ENCODE measurements around the gene PIP5K1C. TPM values are rescaled to one million over a fixed set of nuclear protein-coding genes. Genes with fewer than 3 reads are reported as not detected.

Gene PIP5K1C
- total RNA-seq, 2 donors from 2014 or later, result 21.7 to 23.7 TPM

- H3K4me1 Mint-ChIP-seq, result peaks cover 3% of the 10 kb centered on the region
- no peak for ATAC-seq
- H3K36me3 Mint-ChIP-seq (ENCODE audit: low read depth), result no peaks in the 10 kb centered on the region
- DNase-seq, result no peak
- no peaks in the 10 kb centered on the region for H3K9me3 ChIP-seq (ENCODE audit: control insufficient read depth, low read length, poor library complexity, severe bottlenecking)
- H3K27me3 Mint-ChIP-seq, result no peaks in the 10 kb centered on the region
- no peak overlapping the region for H3K4me3 Mint-ChIP-seq
- no peak overlapping the region for H3K27ac Mint-ChIP-seq
Observed at GRCh38 chr19:3642296-3642695, 58.0 kb downstream of the PIP5K1C start.

- H3K27me3 Mint-ChIP-seq, result no peaks in the 10 kb centered on the region
- H3K4me3 Mint-ChIP-seq, result no peak overlapping the region
- no peaks in the 10 kb centered on the region for H3K9me3 ChIP-seq (ENCODE audit: control insufficient read depth, low read length, poor library complexity, severe bottlenecking)
- peaks cover 3% of the 10 kb centered on the region for H3K4me1 Mint-ChIP-seq
- DNase-seq (no peak), ATAC-seq (no peak)
- H3K27ac Mint-ChIP-seq, result no peak overlapping the region
- no peaks in the 10 kb centered on the region for H3K36me3 Mint-ChIP-seq (ENCODE audit: low read depth)
Observed at GRCh38 chr19:3641515-3642269, 58.6 kb downstream of the PIP5K1C start.

- no peaks in the 10 kb centered on the region for H3K9me3 ChIP-seq (ENCODE audit: control insufficient read depth, low read length, poor library complexity, severe bottlenecking)
- Mint-ChIP-seq H3K27ac (no peak overlapping the region), H3K4me1 (peaks cover 6% of the 10 kb centered on the region), H3K36me3 (ENCODE audit: low read depth) (no peaks in the 10 kb centered on the region), H3K4me3 (no peak overlapping the region), H3K27me3 (no peaks in the 10 kb centered on the region)
- DNase-seq (no peak), ATAC-seq (no peak)
Observed at GRCh38 chr19:3639479-3639878, 60.8 kb downstream of the PIP5K1C start.

GRCh38 chr19:3638208-3639193, 61.8 kb downstream of the PIP5K1C start:
- no peak overlapping the region for H3K4me3 Mint-ChIP-seq
- H3K4me1 Mint-ChIP-seq, result peaks cover 6% of the 10 kb centered on the region
- ATAC-seq (no peak), DNase-seq (no peak)
- H3K9me3 ChIP-seq (ENCODE audit: control insufficient read depth, low read length, poor library complexity, severe bottlenecking), result no peaks in the 10 kb centered on the region
- H3K27ac Mint-ChIP-seq, result no peak overlapping the region
- H3K36me3 Mint-ChIP-seq (ENCODE audit: low read depth), result no peaks in the 10 kb centered on the region
- H3K27me3 Mint-ChIP-seq, result no peaks in the 10 kb centered on the region

- no peak for ATAC-seq
- no peak overlapping the region for H3K27ac Mint-ChIP-seq
- no peaks in the 10 kb centered on the region for H3K27me3 Mint-ChIP-seq
- peaks cover 9% of the 10 kb centered on the region for H3K4me1 Mint-ChIP-seq
- H3K9me3 ChIP-seq (ENCODE audit: control insufficient read depth, low read length, poor library complexity, severe bottlenecking), result no peaks in the 10 kb centered on the region
- no peak overlapping the region for H3K4me3 Mint-ChIP-seq
- DNase-seq, result no peak
- no peaks in the 10 kb centered on the region for H3K36me3 Mint-ChIP-seq (ENCODE audit: low read depth)
Observed at GRCh38 chr19:3637621-3638020, 62.6 kb downstream of the PIP5K1C start.

GRCh38 chr19:3636962-3637361, 63.3 kb downstream of the PIP5K1C start:
- peaks cover 9% of the 10 kb centered on the region for H3K4me1 Mint-ChIP-seq
- H3K4me3 Mint-ChIP-seq, result no peak overlapping the region
- no peak for ATAC-seq
- no peak overlapping the region for H3K27ac Mint-ChIP-seq
- H3K9me3 ChIP-seq (ENCODE audit: control insufficient read depth, low read length, poor library complexity, severe bottlenecking), result no peaks in the 10 kb centered on the region
- DNase-seq, result no peak
- no peaks in the 10 kb centered on the region for H3K27me3 Mint-ChIP-seq
- H3K36me3 Mint-ChIP-seq (ENCODE audit: low read depth), result no peaks in the 10 kb centered on the region

GRCh38 chr19:3636506-3636905, 63.8 kb downstream of the PIP5K1C start:
- no peak for DNase-seq

GRCh38 chr19:3634496-3635045, 65.7 kb downstream of the PIP5K1C start:
- H3K4me1 Mint-ChIP-seq, result peaks cover 9% of the 10 kb centered on the region
- H3K9me3 ChIP-seq (ENCODE audit: control insufficient read depth, low read length, poor library complexity, severe bottlenecking), result no peaks in the 10 kb centered on the region
- no peak overlapping the region for H3K27ac Mint-ChIP-seq
- no peaks in the 10 kb centered on the region for H3K27me3 Mint-ChIP-seq
- ATAC-seq (no peak), DNase-seq (no peak)
- no peak overlapping the region for H3K4me3 Mint-ChIP-seq
- H3K36me3 Mint-ChIP-seq (ENCODE audit: low read depth), result no peaks in the 10 kb centered on the region

More at GRCh38 chr19:3636506-3636905, 63.8 kb downstream of the PIP5K1C start:
- Mint-ChIP-seq H3K27me3 (no peaks in the 10 kb centered on the region), H3K4me1 (peaks cover 9% of the 10 kb centered on the region), H3K27ac (no peak overlapping the region), H3K36me3 (ENCODE audit: low read depth) (no peaks in the 10 kb centered on the region), H3K4me3 (no peak overlapping the region)
- no peaks in the 10 kb centered on the region for H3K9me3 ChIP-seq (ENCODE audit: control insufficient read depth, low read length, poor library complexity, severe bottlenecking)
- ATAC-seq, result no peak

- no peak overlapping the region for H3K4me3 Mint-ChIP-seq
- no peak for DNase-seq
- H3K27ac Mint-ChIP-seq, result no peak overlapping the region
- ATAC-seq, result no peak
- H3K36me3 Mint-ChIP-seq (ENCODE audit: low read depth), result no peaks in the 10 kb centered on the region
- no peaks in the 10 kb centered on the region for H3K9me3 ChIP-seq (ENCODE audit: control insufficient read depth, low read length, poor library complexity, severe bottlenecking)
- H3K27me3 Mint-ChIP-seq, result no peaks in the 10 kb centered on the region
- H3K4me1 Mint-ChIP-seq, result peaks cover 8% of the 10 kb centered on the region
Observed at GRCh38 chr19:3633559-3633988, 66.7 kb downstream of the PIP5K1C start.

- Mint-ChIP-seq H3K4me3 (no peak overlapping the region), H3K4me1 (peaks cover 6% of the 10 kb centered on the region), H3K27ac (no peak overlapping the region), H3K27me3 (no peaks in the 10 kb centered on the region), H3K36me3 (ENCODE audit: low read depth) (no peaks in the 10 kb centered on the region)
- ATAC-seq (no peak), DNase-seq (no peak)
- no peaks in the 10 kb centered on the region for H3K9me3 ChIP-seq (ENCODE audit: control insufficient read depth, low read length, poor library complexity, severe bottlenecking)
Observed at GRCh38 chr19:3632739-3633558, 67.3 kb downstream of the PIP5K1C start.

- no peak for DNase-seq
- Mint-ChIP-seq H3K36me3 (ENCODE audit: low read depth) (no peaks in the 10 kb centered on the region), H3K27me3 (no peaks in the 10 kb centered on the region), H3K27ac (no peak overlapping the region), H3K4me3 (no peak overlapping the region), H3K4me1 (peaks cover 6% of the 10 kb centered on the region)
- no peak for ATAC-seq
- no peaks in the 10 kb centered on the region for H3K9me3 ChIP-seq (ENCODE audit: control insufficient read depth, low read length, poor library complexity, severe bottlenecking)
Observed at GRCh38 chr19:3632098-3632497, 68.2 kb downstream of the PIP5K1C start.

- peaks cover 12% of the 10 kb centered on the region for H3K4me1 Mint-ChIP-seq
- no peak for ATAC-seq
Observed at GRCh38 chr19:3631053-3631861, 69.0 kb downstream of the PIP5K1C start.

More at GRCh38 chr19:3631053-3631861, 69.0 kb downstream of the PIP5K1C start:
- no peak for DNase-seq
- no peaks in the 10 kb centered on the region for H3K27me3 Mint-ChIP-seq
- no peaks in the 10 kb centered on the region for H3K36me3 Mint-ChIP-seq (ENCODE audit: low read depth)
- H3K9me3 ChIP-seq (ENCODE audit: control insufficient read depth, low read length, poor library complexity, severe bottlenecking), result no peaks in the 10 kb centered on the region
- H3K4me3 Mint-ChIP-seq, result no peak overlapping the region
- H3K27ac Mint-ChIP-seq, result no peak overlapping the region

All from T-helper 17 cell (primary cell).